AG09319 (cell line): ENCODE data around the gene UNC79.
"Not testable (repeated sequence)": the region's sequence is repeated elsewhere in the genome, so short reads cannot be mapped to it uniquely, and the experiment has no call there.

Source experiments
- DNase-seq: peaks from one replicate; pipeline ENCODE4 v3.0.0-alpha.2; 2010; ENCODE audit warnings: low read depth; ENCODE audit errors: extremely low read depth
- TF ChIP-seq, protein P1 (sequence below): IDR thresholded peaks from 2 replicates; pipeline ENCODE4 v1.5.1; 2011; ENCODE audit warnings: low read depth, mild to moderate bottlenecking, inconsistent platforms, low read length, moderate library complexity

The UNC79 gene

GRCh38 chr14:93410893-93411292, 19.8 kb upstream of the UNC79 start:
- TF ChIP-seq, protein P1, sequence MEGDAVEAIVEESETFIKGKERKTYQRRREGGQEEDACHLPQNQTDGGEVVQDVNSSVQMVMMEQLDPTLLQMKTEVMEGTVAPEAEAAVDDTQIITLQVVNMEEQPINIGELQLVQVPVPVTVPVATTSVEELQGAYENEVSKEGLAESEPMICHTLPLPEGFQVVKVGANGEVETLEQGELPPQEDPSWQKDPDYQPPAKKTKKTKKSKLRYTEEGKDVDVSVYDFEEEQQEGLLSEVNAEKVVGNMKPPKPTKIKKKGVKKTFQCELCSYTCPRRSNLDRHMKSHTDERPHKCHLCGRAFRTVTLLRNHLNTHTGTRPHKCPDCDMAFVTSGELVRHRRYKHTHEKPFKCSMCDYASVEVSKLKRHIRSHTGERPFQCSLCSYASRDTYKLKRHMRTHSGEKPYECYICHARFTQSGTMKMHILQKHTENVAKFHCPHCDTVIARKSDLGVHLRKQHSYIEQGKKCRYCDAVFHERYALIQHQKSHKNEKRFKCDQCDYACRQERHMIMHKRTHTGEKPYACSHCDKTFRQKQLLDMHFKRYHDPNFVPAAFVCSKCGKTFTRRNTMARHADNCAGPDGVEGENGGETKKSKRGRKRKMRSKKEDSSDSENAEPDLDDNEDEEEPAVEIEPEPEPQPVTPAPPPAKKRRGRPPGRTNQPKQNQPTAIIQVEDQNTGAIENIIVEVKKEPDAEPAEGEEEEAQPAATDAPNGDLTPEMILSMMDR, result no peak
- DNase-seq, result no peak

- not testable (repeated sequence) for DNase-seq
Measured at GRCh38 chr14:93425136-93425535, 5.6 kb upstream of the UNC79 start.

GRCh38 chr14:93426750-93427149, 4.0 kb upstream of the UNC79 start:
- TF ChIP-seq, protein P1, result no peak
- no peak for DNase-seq

DNA sequence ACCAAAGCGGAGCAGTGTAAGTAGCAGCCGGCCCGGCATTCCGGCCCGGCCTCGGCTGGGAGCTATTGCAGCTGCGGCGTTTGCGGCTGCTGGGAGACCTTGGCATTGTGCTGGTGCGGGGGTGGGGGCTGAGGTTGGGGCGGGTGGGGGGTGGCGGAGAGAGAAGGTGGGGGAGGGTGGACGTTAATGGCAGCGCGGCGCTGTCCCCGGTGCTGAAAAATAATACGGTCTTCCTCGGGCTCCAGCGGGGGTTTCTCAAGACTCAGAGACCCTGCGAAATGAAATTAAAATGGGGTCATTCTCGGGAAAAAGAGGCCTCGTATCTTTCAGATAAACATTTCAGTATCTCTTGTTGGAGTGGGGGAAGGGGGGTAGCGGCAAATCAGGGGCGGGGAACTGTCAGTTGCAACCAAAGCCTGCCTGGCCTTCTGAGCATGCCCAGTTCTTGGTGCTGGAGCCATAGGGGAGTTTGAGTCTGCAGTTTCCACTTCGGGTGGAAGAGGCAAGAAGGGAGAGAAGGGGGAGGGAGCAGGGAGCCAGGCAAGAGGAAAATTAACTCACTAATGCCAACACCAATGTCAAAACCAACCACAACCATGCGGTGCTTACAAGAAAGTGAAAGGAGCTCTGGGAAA, 414 bp downstream of the UNC79 start:
- TF ChIP-seq, protein P1, result no peak
- DNase-seq, result no peak

DNA sequence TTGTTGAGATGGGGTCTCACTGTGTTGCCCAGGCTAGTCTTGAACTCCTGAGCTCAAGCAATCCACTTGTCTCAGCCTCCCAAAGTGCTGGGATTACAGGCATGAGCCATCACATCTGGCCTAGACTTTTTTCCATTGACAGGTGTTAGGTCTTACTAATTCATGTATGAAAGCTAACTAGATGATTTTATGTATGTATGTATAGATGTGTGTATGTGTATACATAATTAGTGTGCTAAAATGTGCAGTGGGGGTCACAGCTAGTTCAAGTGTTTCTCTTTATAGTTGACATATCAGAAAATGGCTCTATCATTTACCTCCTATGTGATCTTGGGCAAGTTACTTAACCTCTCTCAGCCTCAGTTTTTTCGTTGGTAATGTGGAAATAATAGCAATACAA, 23.5 kb downstream of the UNC79 start:
- DNase-seq, result no peak
- TF ChIP-seq, protein P1, result no peak

- DNase-seq, result no peak
- TF ChIP-seq, protein P1, result no peak
Measured at GRCh38 chr14:93456356-93456755, 25.6 kb downstream of the UNC79 start.

DNA sequence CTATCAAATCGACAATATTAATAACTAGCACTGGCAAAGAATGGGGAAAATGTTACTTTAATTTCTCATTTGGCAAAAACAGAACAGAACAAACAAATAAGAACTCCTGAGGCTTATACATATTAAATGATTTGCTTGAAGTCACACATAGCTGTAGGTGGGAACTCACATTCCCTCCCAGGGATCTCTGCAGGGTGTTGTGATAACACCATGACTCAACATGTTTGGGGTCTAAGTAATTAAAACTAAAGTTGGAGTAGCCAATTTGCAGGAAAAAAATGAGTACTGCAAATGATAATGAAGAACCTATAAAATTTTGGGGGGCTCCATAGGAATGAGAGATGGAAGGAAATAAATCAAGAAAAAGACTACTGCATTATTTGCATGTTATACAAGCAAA, 27.5 kb downstream of the UNC79 start:
- no peak for DNase-seq
- TF ChIP-seq, protein P1, result no peak

- TF ChIP-seq, protein P1, result no peak
- no peak for DNase-seq
Measured at GRCh38 chr14:93462479-93462878, 31.7 kb downstream of the UNC79 start.
